HG03060 (cell line): Measurements from ENCODE around the gene SSR4.

ENCODE experiments used
- ATAC-seq: cut with Tn5 transposase; IDR thresholded peaks from one replicate; pipeline ENCODE4 v1.9.1; 2021; ENCODE audit warnings: low read depth, moderate number of reproducible peaks; ENCODE audit not compliant: unreplicated experiment

Gene SSR4

GRCh38 chrX:153828308-153828707 lies 33.8 kb downstream of the SSR4 start:
- ATAC-seq: no peak

- no peak for ATAC-seq
These were observed 34.5 kb downstream of the SSR4 start for GRCh38 chrX:153828723-153829548.

GRCh38 chrX:153829549-153829798 lies 35.0 kb downstream of the SSR4 start:
- ATAC-seq: no peak

GRCh38 chrX:153829799-153830639 lies 35.6 kb downstream of the SSR4 start, which contains the start of gene PDZD4:
Gene PDZD4 (minus strand): TSS chrX:153830544. CDS start chrX:153830298, 246 bp downstream.
- ATAC-seq: no peak

GRCh38 chrX:153830640-153831428 lies 36.4 kb downstream of the SSR4 start:
- no peak for ATAC-seq

- ATAC-seq: no peak
These were observed 37.1 kb downstream of the SSR4 start for GRCh38 chrX:153831429-153832150.

GRCh38 chrX:153832728-153833127 lies 38.3 kb downstream of the SSR4 start:
- ATAC-seq: no peak

- ATAC-seq: no peak
These were observed 42.5 kb downstream of the SSR4 start for GRCh38 chrX:153836921-153837320.

- ATAC-seq: no peak
These were observed 50.1 kb downstream of the SSR4 start for GRCh38 chrX:153844509-153845082.

- no peak for ATAC-seq
These were observed 50.7 kb downstream of the SSR4 start for GRCh38 chrX:153845195-153845594.

- no peak for ATAC-seq
These were observed 51.4 kb downstream of the SSR4 start for GRCh38 chrX:153845842-153846241.
